OCI-LY1 (cell line): Measurements from ENCODE around the gene ELAVL1.

Source experiments
- H2AFZ ChIP-seq: fragments of 200-600 bp; sonication (generic), shearing (Covaris generic); 2 replicates; pipeline ENCODE4 v1.6.0; 2014; ENCODE audit warnings: antibody characterized with exemption, mild to moderate bottlenecking, low read length
- H3F3A ChIP-seq: fragments of 200-600 bp; sonication (generic), shearing (Covaris generic); 2 replicates; pipeline ENCODE4 v1.6.0; 2014; ENCODE audit warnings: mild to moderate bottlenecking, antibody characterized with exemption, low read length, moderate library complexity; ENCODE audit not compliant: insufficient read depth
- H3K27ac ChIP-seq: fragments of 200-600 bp; sonication (generic); 2 replicates; pipeline ENCODE4 v1.5.1; 2014; ENCODE audit warnings: low read length, mixed run types, mild to moderate bottlenecking, low read depth; ENCODE audit not compliant: poor library complexity, severe bottlenecking
- H3K27me3 ChIP-seq: fragments of 200-600 bp; sonication (generic); 2 replicates; pipeline ENCODE4 v1.6.0; 2014; ENCODE audit warnings: antibody characterized with exemption, mild to moderate bottlenecking, low read length, moderate library complexity; ENCODE audit not compliant: insufficient read depth
- H3K36me3 ChIP-seq: fragments of 200-600 bp; sonication (generic); 2 replicates; pipeline ENCODE4 v1.6.1; 2014; ENCODE audit warnings: mild to moderate bottlenecking, antibody characterized with exemption, low read length, moderate library complexity, mixed read lengths; ENCODE audit not compliant: insufficient read depth
- H3K4me1 ChIP-seq: fragments of 200-600 bp; sonication (generic); 2 replicates; pipeline ENCODE4 v1.5.1; 2014; ENCODE audit warnings: mild to moderate bottlenecking, low read length, moderate library complexity; ENCODE audit not compliant: insufficient read depth, severe bottlenecking
- H3K4me2 ChIP-seq: fragments of 200-600 bp; sonication (generic), shearing (Covaris generic); 2 replicates; pipeline ENCODE4 v1.6.1; 2014; ENCODE audit warnings: low read length
- H3K4me3 ChIP-seq: fragments of 200-600 bp; sonication (generic); 2 replicates; pipeline ENCODE4 v1.5.1; 2014; ENCODE audit warnings: low read length, low read depth, mild to moderate bottlenecking, mixed read lengths; ENCODE audit not compliant: poor library complexity, severe bottlenecking
- H3K79me2 ChIP-seq: fragments of 200-600 bp; shearing (Covaris generic); 2 replicates; pipeline ENCODE4 v1.6.1; 2016; ENCODE audit warnings: mixed run types, low read length, mixed read lengths; ENCODE audit not compliant: insufficient read depth
- H3K9ac ChIP-seq: fragments of 200-600 bp; sonication (generic), shearing (Covaris generic); 2 replicates; pipeline ENCODE4 v1.6.1; 2014; ENCODE audit warnings: mild to moderate bottlenecking, low read length, mixed read lengths
- H3K9me2 ChIP-seq: fragments of 200-600 bp; sonication (generic), shearing (Covaris generic); 2 replicates; pipeline ENCODE4 v1.6.1; 2014; ENCODE audit warnings: low read depth, mild to moderate bottlenecking, low read length, mixed read lengths
- H3K9me3 ChIP-seq: fragments of 200-600 bp; shearing (Covaris generic); 2 replicates; pipeline ENCODE4 v1.6.1; 2014; ENCODE audit warnings: low read length, mixed read lengths
- H4K20me1 ChIP-seq: fragments of 200-600 bp; sonication (generic), shearing (Covaris generic); 2 replicates; pipeline ENCODE4 v1.6.0; 2016; ENCODE audit warnings: mild to moderate bottlenecking, low read length; ENCODE audit not compliant: insufficient read depth
- CTCF ChIP-seq: fragments of 200-600 bp; sonication (generic), shearing (Covaris generic); IDR thresholded peaks from 2 replicates; pipeline ENCODE4 v1.5.1; 2017; ENCODE audit warnings: mild to moderate bottlenecking, antibody characterized with exemption, low read length, moderate library complexity, mixed read lengths
- EZH2 ChIP-seq: fragments of 200-600 bp; sonication (generic), shearing (Covaris generic); IDR thresholded peaks from 2 replicates; pipeline ENCODE4 v1.8.0; 2017; ENCODE audit warnings: borderline replicate concordance, mixed run types, mild to moderate bottlenecking, antibody characterized with exemption, low read length, moderate library complexity, mixed read lengths

Gene ELAVL1

DNA sequence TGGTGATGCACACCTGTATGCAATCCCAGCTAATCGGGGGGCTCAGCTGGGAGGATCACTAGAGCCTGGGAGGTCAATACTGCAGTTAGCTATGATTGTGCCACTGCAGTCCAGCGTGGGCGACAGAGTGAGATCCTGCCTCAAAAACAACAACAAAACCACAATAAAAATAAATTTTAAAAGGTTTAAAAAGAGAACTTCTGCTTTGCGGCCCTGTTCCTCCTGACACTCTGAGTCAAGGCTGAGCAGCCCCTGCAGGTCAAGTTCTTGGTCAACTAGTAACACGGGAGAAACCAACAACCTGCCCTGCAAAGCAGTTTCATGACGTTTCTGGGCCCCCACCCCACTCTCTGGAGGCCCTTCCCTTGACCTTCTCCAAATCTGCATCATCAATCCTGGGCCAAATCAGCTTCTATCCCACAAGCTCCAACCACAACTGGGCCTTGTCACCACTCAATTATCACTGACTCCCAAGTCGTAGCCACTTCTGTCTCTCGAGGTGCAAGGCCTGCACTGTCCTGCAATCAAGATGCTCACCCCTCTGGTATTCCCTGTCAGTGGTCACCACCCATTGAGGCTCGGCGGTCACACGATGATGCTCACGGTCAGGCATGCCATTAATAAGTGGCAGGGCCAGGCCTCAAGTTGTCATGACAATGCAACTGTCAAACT is 7.5 kb downstream of the ELAVL1 start:
- Histone ChIP-seq H3K4me3 (no peak overlapping the region), H3K36me3 (peaks cover 46% of the 10 kb centered on the region), H2AFZ (no peak overlapping the region), H3F3A (no peaks in the 10 kb centered on the region), H3K27ac (peak overlapping the region; percentile 12), H3K79me2 (peaks cover 99% of the 10 kb centered on the region), H3K4me1 (peaks cover 86% of the 10 kb centered on the region), H3K27me3 (no peaks in the 10 kb centered on the region), H3K9ac (no peak overlapping the region; the same call in 1 of the 2 replicates), H4K20me1 (no peaks in the 10 kb centered on the region), H3K9me3 (no peaks in the 10 kb centered on the region), H3K9me2 (no peaks in the 10 kb centered on the region), H3K4me2 (peak overlapping the region; percentile 49; the same call in 1 of the 2 replicates)
- no peak for TF ChIP-seq CTCF
- no peak for TF ChIP-seq EZH2

GRCh38 chr19:7996883-7997282 is 8.6 kb downstream of the ELAVL1 start:
- Histone ChIP-seq H3F3A (no peaks in the 10 kb centered on the region), H2AFZ (no peak overlapping the region), H3K4me1 (peaks cover 76% of the 10 kb centered on the region), H3K79me2 (peaks cover 97% of the 10 kb centered on the region), H3K9me2 (no peaks in the 10 kb centered on the region), H3K4me3 (no peak overlapping the region), H3K36me3 (peaks cover 53% of the 10 kb centered on the region), H4K20me1 (no peaks in the 10 kb centered on the region), H3K4me2 (no peak overlapping the region), H3K27ac (no peak overlapping the region), H3K9me3 (no peaks in the 10 kb centered on the region), H3K9ac (no peak overlapping the region), H3K27me3 (no peaks in the 10 kb centered on the region)
- no peak for TF ChIP-seq EZH2

- H4K20me1 ChIP-seq, result no peaks in the 10 kb centered on the region
- H3K27ac ChIP-seq, result peak overlapping the region; percentile 22
- H3K4me2 ChIP-seq, result peak overlapping the region; percentile 7; the same call in 1 of the 2 replicates
- H3K9ac ChIP-seq, result no peak overlapping the region
- no peaks in the 10 kb centered on the region for H3K9me2 ChIP-seq
- no peak overlapping the region for H3K4me3 ChIP-seq
- H3K4me1 ChIP-seq, result peaks cover 65% of the 10 kb centered on the region
- H3K27me3 ChIP-seq, result no peaks in the 10 kb centered on the region
- H3K9me3 ChIP-seq, result no peaks in the 10 kb centered on the region
- H2AFZ ChIP-seq, result no peak overlapping the region
- no peak for TF ChIP-seq EZH2
- no peak for TF ChIP-seq CTCF
- H3K79me2 ChIP-seq, result peaks cover 86% of the 10 kb centered on the region
- no peaks in the 10 kb centered on the region for H3F3A ChIP-seq
- H3K36me3 ChIP-seq, result peaks cover 56% of the 10 kb centered on the region
These were observed 9.7 kb downstream of the ELAVL1 start for GRCh38 chr19:7995810-7996158.
